Measurements from ENCODE around the gene HCRTR1.

HCRTR1 gene

DNA sequence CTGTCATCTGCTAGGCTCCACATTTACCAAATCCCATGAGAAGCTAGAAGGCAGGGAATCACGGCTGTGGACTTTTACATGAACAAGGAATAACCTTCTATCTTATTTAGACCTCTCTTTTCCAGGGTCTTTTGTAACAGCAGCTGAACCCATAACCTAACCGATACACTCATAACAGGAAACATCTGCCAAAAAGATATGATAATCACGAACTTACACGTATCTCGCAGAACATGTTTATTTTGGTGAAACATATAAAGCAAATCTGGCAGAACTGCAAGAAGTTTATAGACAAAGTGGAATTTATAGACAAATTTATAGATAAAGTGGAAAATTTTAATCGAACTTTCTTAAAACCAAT, 20.8 kb upstream of the HCRTR1 start:
- DNase-seq = no peak

DNA sequence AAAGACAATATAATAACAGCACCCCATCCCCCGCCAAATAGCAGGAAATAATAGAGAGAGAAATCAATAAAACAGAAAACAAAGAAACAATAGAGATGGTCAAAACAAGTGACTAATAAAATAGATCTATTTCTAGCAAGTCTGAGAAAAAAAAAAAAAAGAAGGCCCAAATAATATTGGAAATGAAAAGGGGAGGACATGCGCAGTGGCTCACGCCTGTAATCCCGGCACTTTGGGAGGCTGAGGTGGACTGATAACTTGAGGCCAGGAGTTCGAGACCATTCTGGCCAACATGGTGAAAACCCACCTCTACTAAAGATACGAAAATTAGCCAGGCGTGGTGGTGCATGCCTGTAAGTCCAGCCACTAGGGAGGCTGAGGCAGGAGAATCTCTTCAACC, 18.5 kb upstream of the HCRTR1 start:
- DNase-seq = no peak

GRCh38 chr1:31600641-31601040, 16.8 kb upstream of the HCRTR1 start:
- DNase-seq = no peak

- no peak for DNase-seq
Measured at GRCh38 chr1:31602081-31602480, 15.4 kb upstream of the HCRTR1 start.

DNA sequence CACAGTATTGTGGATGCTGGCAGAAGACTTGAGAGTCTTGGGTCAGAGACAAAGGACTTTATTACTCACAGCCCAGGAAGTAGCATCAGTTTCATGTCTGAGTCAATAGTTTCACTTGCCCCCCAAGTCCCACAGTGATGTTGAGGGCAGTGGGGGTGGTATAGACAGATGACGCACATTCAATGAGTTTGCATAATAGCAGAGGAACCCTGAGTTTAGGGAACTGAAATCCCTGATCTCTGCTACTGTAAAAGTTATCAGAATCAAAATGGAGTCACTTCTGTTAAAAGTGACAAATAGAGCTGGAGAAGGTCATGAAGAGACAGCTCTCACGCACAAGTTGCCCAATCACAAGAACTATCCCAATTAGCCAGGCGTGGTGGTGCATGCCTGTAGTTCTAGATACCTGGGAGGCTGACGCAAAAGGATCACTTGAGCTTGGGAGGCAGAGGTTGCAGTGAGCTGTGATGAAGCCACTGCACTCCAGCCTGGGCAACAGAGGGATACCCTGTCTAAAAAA, 11.5 kb upstream of the HCRTR1 start:
- no peak for DNase-seq

DNA sequence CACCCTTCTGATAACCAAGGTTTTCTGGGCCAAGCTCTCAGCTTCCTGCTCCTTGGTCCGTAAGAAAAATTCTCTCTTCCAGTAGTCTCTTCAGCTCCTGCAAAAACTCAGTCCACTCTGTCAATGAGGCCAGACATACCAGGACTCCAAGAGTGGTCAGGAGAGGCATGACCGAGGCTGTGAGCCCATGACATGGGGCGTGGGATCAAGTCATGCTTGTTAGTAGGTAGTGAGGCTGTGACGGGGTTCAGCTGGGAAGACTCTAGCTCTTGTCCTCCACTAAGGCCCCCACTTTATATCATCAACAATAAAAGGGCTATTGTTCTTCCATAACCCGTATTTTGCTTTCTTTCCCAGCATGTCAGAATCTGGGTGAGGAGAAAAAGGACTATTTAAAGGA, 10.1 kb upstream of the HCRTR1 start:
- DNase-seq = no peak

- no peak for DNase-seq
Measured at GRCh38 chr1:31609514-31610118, 7.9 kb upstream of the HCRTR1 start.

GRCh38 chr1:31614414-31615005, 3.0 kb upstream of the HCRTR1 start:
- no peak for DNase-seq

DNA sequence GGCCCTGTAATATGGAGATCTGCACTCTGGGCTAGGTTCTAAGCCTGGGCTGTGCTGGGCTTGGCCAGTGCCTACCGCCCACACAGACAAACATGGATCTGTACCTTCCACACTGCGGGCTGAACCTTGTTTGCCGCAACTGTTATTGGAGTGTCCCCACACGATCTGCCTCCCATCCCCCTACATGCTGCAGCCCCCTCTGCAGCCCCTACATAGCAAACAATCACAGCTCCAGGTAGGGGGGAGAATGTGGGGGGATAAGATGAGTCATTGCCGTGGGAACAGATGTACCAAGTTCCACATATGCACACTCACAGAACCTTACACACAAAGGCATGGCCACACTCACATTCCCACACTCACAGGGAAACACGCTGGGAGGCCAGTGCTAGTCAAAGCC, 2.1 kb upstream of the HCRTR1 start:
- no peak for DNase-seq

- DNase-seq = no peak
Measured at GRCh38 chr1:31615939-31616338, 1.6 kb upstream of the HCRTR1 start.

DNA sequence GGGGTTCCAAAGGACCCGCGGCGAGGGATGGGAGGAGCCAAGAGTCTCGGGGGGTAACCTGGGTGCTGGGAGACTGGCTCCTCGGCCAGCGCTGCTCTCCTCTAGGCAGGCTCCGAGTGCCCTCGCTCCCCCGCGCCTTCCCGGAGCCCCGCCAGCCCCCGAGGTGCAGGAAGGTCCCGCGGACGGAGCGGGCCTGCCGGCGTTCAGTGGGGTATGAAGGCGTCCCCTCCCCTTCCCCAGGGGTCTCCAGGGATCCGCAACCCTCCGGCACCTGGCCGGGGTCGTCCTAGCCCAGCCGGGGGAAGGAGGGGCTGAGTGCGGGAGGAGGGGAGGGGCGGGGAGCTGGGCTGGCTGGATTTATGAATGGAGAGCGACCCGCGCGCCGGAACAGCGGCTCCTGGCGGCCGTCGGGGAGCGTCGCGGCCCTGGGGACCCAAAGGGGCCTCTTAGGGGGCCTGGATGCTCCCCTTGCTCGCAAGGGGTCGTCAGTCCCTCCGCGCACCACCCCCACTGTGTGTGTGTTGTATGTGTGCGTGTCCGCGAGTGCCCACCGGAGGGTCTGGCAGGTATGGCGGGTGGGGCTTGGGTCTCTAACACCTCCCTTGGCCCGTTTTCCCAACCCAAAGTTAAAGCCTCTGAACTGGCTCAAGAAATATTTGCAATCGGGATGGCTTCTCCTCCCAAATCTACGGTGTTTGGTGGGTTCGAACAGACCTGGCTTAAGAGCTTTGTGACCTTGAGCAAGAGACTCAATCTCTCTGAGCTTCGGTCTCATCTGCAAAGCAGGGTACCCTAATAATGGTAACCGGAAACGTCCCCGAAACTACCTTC, 642 bp downstream of the HCRTR1 start:
- peak in 2 of 56 donors; percentile 7 to 36 for DNase-seq

DNA sequence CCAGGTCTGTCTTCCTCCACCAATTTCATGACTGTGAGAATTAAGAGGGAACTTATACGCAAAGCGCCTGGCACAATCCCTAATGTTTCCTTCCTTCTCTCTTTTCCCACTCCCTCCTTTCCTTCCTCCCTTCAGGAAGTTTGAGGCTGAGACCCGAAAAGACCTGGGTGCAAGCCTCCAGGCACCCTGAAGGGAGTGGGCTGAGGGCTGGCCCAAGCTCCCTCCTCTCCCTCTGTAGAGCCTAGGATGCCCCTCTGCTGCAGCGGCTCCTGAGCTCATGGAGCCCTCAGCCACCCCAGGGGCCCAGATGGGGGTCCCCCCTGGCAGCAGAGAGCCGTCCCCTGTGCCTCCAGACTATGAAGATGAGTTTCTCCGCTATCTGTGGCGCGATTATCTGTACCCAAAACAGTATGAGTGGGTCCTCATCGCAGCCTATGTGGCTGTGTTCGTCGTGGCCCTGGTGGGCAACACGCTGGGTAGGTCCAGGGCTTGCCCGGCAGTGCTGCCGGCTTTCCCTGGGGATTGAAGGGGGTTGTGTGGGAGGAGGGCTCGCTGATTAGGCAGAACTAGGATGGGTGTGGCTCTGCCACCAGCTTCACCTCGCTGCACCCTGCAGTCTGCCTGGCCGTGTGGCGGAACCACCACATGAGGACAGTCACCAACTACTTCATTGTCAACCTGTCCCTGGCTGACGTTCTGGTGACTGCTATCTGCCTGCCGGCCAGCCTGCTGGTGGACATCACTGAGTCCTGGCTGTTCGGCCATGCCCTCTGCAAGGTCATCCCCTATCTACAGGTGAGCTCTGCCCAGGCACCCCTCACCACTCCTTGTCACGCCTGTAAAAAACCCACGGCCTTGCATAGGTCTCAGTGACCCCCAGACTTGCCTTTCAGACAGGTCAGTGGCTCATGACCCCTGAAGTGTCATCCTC, 1.7 kb downstream of the HCRTR1 start:
- DNase-seq = no peak

DNA sequence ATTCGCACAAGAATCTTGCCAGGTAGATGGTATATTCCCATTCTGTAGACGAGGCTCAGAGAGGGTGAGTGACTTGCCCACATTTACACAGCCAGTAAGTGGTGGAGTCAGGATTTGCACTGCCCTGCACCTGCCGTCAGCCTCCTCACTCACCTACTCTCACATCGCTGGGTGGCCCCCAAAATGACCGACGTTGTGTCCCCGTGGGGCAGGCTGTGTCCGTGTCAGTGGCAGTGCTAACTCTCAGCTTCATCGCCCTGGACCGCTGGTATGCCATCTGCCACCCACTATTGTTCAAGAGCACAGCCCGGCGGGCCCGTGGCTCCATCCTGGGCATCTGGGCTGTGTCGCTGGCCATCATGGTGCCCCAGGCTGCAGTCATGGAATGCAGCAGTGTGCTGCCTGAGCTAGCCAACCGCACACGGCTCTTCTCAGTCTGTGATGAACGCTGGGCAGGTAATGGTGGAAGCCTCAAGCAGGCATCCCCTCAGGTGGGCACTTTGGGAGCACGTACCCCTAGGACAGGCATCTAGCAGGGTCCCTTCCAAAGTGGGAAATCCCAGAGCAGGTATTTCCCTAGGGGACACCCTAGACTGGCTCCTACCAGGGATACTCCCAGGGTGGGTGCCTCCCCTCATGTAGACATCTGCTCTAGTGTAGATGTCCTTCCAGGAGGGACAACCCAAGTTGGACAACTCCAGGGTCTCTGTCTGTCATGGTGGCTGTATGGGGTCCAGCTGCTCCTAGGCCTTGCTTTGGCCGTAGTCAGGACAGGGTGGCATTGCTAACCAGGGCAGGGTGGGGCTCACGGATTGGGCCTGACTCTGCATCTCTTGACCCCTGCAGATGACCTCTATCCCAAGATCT, 3.4 kb downstream of the HCRTR1 start:
- no peak for DNase-seq

DNA sequence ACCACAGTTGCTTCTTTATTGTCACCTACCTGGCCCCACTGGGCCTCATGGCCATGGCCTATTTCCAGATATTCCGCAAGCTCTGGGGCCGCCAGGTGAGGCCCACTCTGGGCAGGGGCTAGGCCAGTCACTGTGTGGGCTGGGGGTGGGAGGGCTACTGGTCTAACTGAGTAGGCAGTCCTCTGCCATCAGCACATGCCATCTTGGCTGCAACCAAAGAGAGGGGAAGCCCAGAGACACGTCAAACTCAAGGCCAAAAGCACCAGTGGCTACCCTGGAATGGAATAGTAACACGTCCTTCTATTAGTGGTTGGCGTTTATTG, 4.0 kb downstream of the HCRTR1 start:
- peak in 1 of 56 donors; percentile 22 for DNase-seq

DNA sequence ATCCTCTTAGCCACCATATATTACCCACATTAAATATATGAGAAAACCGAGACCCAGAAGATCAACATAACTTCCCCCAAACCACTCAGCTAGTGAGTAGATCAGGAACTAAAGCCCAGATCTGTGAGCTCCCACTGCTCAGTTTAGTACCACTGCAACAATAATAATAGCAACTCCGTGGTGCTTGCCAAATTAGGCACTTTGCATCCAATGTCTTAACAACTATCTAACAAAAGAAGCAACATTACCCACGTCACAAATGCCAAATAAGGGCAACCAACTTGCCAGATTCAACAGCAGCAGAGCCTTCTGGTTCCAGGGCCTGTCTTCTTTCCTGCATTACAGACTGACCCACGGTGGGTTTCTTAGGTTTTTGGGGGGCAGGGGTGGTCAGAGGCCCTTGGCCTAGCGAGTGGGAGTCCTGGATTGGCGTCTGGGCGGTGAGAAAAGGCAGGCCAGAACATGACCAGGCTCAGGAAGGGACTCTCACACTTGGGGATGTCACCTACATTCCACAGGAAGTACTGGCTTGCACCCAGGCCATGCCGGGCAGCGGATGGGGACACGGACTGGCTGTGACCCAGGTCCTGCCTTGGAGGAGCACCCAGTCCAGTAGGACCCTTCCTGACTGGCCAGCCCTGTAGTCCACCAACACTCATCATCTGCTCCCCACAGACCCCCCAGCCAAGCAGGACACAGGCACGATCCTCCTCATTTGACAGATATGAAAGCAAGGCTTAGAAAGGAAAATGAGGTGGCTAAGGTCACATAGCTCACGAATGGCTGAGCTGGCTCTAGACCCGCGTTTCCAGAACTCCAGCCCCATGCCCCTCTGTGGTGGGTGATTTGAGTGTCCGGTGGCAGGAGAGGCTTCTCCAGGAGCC, 4.6 kb downstream of the HCRTR1 start:
- peak in 1 of 56 donors; percentile 65 for DNase-seq

- DNase-seq = no peak
Measured at GRCh38 chr1:31623365-31623764, 5.9 kb downstream of the HCRTR1 start.

GRCh38 chr1:31624309-31624708, 6.8 kb downstream of the HCRTR1 start:
- no peak for DNase-seq

DNA sequence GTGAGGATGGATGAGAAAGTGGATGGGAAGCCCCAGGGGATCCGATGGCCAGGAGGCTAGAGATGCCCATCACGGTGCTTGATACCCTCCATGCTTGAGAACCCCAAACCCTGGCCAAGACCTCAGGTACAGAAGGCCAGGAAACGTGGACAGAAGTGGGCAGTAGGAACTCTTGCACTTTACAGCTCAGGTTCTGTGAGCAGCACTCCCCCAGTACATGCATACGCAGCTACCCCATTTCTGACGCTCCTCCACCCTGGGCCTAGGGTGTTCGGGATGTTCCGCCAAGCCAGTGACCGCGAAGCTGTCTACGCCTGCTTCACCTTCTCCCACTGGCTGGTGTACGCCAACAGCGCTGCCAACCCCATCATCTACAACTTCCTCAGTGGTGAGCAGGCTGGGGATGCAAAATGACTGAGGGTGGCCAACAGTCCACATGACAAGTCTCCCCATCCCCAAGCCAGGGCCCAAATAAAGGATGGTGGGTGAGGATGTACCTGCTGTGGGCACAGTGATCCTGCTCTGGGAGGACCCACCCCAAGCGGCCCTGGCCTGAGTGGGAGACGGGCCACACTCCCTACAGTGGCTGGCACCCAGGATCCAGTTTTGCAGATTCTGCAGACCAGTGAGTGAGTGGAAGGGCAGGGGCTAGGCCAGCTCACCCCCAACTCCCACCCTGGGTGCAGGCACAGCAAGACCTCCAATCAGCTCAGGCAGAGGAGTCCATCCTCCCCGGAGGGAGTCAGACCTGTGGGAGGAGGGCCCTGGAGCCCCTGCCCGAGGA, 7.4 kb downstream of the HCRTR1 start:
- DNase-seq = no peak

All from amygdala (tissue), 56 donors.